Stimulated activated CD4-positive, alpha-beta T cell treated with anti-CD3 and anti-CD28 coated beads, TNF-alpha, amount 100 ng/mL, for 24 hours (primary cell): Measurements from ENCODE around the gene CHL1.

ENCODE experiments used
- DNase-seq, 3 experiments: peaks; one replicate each; pipeline ENCODE4 v3.0.0-alpha.2; 2020; ENCODE audit warnings: low read depth in 3 of 3

The CHL1 gene

GRCh38 chr3:396293-396692 is 199.7 kb downstream of the CHL1 start:
- no peak for DNase-seq

- no peak for DNase-seq
Measured at GRCh38 chr3:399647-400046, 203.1 kb downstream of the CHL1 start.

GRCh38 chr3:403826-404225 is 207.3 kb downstream of the CHL1 start:
- no peak for DNase-seq

GRCh38 chr3:409011-409410 is 212.4 kb downstream of the CHL1 start:
- DNase-seq: no peak

- no peak for DNase-seq
Measured at GRCh38 chr3:411226-411625, 214.7 kb downstream of the CHL1 start.

- DNase-seq: no peak
Measured at GRCh38 chr3:414063-414462, 217.5 kb downstream of the CHL1 start.

- no peak for DNase-seq
Measured at GRCh38 chr3:418239-418929, 221.8 kb downstream of the CHL1 start.

- DNase-seq: no peak
Measured at GRCh38 chr3:420584-420983, 224.0 kb downstream of the CHL1 start.

GRCh38 chr3:425079-425478 is 228.5 kb downstream of the CHL1 start:
- no peak for DNase-seq

GRCh38 chr3:426072-426471 is 229.5 kb downstream of the CHL1 start:
- no peak for DNase-seq

GRCh38 chr3:427128-427527 is 230.6 kb downstream of the CHL1 start:
- no peak for DNase-seq

GRCh38 chr3:430186-430585 is 233.6 kb downstream of the CHL1 start:
- DNase-seq: no peak

GRCh38 chr3:435161-435560 is 238.6 kb downstream of the CHL1 start:
- DNase-seq: no peak

- no peak for DNase-seq
Measured at GRCh38 chr3:436053-436452, 239.5 kb downstream of the CHL1 start.

- no peak for DNase-seq
Measured at GRCh38 chr3:440826-441225, 244.3 kb downstream of the CHL1 start.

GRCh38 chr3:445960-446359 is 249.4 kb downstream of the CHL1 start:
- DNase-seq: no peak

GRCh38 chr3:447671-448070 is 251.1 kb downstream of the CHL1 start:
- no peak for DNase-seq

- no peak for DNase-seq
Measured at GRCh38 chr3:449711-450110, 253.1 kb downstream of the CHL1 start.

- no peak for DNase-seq
Measured at GRCh38 chr3:452221-452620, 255.7 kb downstream of the CHL1 start.

GRCh38 chr3:453106-453505 is 256.5 kb downstream of the CHL1 start:
- DNase-seq: no peak

- DNase-seq: no peak
Measured at GRCh38 chr3:454986-455385, 258.4 kb downstream of the CHL1 start.

- no peak for DNase-seq
Measured at GRCh38 chr3:458124-458523, 261.6 kb downstream of the CHL1 start.

GRCh38 chr3:458653-459310 is 262.2 kb downstream of the CHL1 start:
- DNase-seq: no peak
